ENCODE results near the gene PDRG1.

Gene PDRG1

DNA sequence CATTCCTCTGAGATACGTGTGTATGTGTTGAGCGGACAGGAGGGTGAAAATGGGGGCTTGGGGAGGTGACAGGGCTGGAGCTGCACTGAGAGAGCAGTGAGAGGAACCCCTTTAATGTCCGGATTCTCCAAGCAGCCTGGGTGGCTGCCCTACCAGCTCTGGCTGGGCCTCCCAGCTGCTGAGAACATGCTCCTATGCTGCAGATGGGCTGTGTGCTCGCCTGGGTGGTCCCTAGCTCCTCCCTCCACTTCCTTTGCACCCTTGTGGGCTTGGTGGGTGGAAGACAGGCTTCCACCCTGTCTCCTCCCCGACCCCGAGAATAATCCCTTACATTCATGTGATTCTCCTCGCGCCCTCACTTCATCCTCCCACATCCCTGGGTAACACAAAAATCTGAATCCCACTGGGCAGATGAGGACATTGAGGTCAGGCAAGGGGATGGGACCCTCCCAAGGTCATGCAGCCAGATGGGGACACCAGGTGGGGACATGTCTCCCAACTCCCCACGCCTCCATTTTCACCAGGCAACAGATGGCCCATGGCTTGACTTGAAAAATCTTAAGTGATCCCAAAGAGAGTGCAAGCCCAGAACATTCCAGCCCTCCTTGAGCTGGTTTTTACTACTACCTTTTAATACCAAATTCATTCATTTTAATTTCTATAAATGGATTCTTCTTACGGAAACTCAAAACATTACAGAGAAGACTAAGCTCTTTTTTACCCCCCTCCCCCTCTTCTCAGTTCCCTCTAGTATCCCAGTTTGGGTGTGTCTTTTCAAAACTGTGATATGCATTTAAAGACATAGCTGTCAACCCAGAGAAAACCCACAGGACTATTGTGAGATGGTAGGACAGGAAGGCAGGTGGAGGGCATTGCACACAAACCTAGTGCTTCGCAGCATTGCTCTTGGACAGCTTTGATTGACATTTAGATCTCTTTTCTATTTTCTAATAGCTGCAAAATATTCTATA lies 5.0 kb upstream of the PDRG1 start:
- TF ChIP-seq, protein P1, sequence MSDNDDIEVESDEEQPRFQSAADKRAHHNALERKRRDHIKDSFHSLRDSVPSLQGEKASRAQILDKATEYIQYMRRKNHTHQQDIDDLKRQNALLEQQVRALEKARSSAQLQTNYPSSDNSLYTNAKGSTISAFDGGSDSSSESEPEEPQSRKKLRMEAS (IDR thresholded peaks at IDR 0.05): no peak
- TF ChIP-seq, protein P2, sequence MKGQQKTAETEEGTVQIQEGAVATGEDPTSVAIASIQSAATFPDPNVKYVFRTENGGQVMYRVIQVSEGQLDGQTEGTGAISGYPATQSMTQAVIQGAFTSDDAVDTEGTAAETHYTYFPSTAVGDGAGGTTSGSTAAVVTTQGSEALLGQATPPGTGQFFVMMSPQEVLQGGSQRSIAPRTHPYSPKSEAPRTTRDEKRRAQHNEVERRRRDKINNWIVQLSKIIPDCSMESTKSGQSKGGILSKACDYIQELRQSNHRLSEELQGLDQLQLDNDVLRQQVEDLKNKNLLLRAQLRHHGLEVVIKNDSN (IDR thresholded peaks at IDR 0.05): no peak
- TF ChIP-seq TAF1 (IDR thresholded peaks at IDR 0.05; ENCODE audit: low read depth) (no peak), TEAD4 (IDR thresholded peaks at IDR 0.05) (no peak), CREB1 (IDR thresholded peaks at IDR 0.05; ENCODE audit: low read depth) (no peak), ZBTB7A (IDR thresholded peaks at IDR 0.05; ENCODE audit: low read depth) (no peak), CEBPB (IDR thresholded peaks at IDR 0.05) (no peak)

DNA sequence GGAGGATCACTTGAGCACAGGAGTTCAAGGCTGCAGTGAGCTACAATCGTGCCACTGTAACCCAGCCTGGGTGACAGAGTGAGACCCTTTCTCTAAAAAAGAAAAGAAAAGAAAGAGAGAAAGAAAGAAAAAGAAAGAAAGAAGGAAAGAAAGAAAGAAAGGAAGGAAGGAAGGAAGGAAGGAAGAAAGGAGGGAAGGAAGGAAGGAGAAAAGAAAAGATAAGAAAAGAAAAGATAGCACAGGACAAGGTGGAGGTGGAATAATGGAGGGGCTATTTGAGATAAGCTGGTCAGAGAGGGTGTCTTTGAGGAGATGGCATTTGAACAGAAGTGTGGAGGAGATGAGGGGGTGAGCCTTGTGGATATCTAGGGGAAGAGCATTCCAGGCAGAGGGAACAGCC lies 2.7 kb upstream of the PDRG1 start:
- TF ChIP-seq, protein P2 (IDR thresholded peaks at IDR 0.05): no peak
- TF ChIP-seq CEBPB (IDR thresholded peaks at IDR 0.05) (no peak), NFIC (IDR thresholded peaks at IDR 0.05) (no peak), EGR1 (IDR thresholded peaks at IDR 0.05) (no peak), EP300 (IDR thresholded peaks at IDR 0.05; ENCODE audit: borderline replicate concordance) (no peak), CREB1 (IDR thresholded peaks at IDR 0.05; ENCODE audit: low read depth) (no peak), TEAD4 (IDR thresholded peaks at IDR 0.05) (no peak), TCF12 (IDR thresholded peaks at IDR 0.05; ENCODE audit: low read depth) (no peak), TAF1 (IDR thresholded peaks at IDR 0.05; ENCODE audit: low read depth) (no peak), ZBTB7A (IDR thresholded peaks at IDR 0.05; ENCODE audit: low read depth) (no peak), YY1 (IDR thresholded peaks at IDR 0.05; ENCODE audit: low read depth) (no peak)
- TF ChIP-seq, protein P3, sequence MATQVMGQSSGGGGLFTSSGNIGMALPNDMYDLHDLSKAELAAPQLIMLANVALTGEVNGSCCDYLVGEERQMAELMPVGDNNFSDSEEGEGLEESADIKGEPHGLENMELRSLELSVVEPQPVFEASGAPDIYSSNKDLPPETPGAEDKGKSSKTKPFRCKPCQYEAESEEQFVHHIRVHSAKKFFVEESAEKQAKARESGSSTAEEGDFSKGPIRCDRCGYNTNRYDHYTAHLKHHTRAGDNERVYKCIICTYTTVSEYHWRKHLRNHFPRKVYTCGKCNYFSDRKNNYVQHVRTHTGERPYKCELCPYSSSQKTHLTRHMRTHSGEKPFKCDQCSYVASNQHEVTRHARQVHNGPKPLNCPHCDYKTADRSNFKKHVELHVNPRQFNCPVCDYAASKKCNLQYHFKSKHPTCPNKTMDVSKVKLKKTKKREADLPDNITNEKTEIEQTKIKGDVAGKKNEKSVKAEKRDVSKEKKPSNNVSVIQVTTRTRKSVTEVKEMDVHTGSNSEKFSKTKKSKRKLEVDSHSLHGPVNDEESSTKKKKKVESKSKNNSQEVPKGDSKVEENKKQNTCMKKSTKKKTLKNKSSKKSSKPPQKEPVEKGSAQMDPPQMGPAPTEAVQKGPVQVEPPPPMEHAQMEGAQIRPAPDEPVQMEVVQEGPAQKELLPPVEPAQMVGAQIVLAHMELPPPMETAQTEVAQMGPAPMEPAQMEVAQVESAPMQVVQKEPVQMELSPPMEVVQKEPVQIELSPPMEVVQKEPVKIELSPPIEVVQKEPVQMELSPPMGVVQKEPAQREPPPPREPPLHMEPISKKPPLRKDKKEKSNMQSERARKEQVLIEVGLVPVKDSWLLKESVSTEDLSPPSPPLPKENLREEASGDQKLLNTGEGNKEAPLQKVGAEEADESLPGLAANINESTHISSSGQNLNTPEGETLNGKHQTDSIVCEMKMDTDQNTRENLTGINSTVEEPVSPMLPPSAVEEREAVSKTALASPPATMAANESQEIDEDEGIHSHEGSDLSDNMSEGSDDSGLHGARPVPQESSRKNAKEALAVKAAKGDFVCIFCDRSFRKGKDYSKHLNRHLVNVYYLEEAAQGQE (IDR thresholded peaks at IDR 0.05; ENCODE audit: low read depth): no peak

DNA sequence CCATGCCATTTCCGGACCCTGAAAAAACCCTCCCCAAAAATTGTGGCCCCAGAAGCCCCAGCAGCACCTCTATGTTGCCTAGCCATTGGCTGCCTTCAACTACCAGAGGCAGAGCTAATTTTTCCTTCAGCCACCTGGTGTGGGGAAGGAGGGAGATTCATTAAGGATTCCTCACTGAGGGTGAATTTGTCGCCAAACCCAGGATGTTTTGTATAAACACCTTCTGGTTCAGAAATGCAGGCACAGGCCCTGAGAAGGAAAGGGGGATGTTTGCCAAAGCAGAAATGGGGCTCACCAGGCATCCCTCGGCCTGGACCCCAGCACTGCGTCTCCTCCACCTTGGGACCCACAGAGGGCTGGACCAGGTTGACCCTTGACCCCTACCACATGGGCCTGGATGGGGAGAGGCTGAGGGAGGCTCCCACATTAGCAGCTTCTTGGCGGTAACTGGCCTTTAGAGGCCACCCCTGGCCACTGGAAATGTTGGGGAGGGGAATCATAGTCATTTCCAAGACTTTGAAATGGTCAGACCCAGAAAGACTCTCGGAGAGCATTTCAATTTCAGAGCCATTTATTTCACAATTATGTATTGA lies 1.8 kb upstream of the PDRG1 start:
- TF ChIP-seq EP300 (IDR thresholded peaks at IDR 0.05; ENCODE audit: borderline replicate concordance) (no peak), NFIC (IDR thresholded peaks at IDR 0.05) (no peak), YY1 (IDR thresholded peaks at IDR 0.05; ENCODE audit: low read depth) (no peak), TCF12 (IDR thresholded peaks at IDR 0.05; ENCODE audit: low read depth) (no peak), ZBTB7A (IDR thresholded peaks at IDR 0.05; ENCODE audit: low read depth) (no peak), EGR1 (IDR thresholded peaks at IDR 0.05) (no peak), FOXM1 (IDR thresholded peaks at IDR 0.05; ENCODE audit: borderline replicate concordance, low read depth) (no peak), RAD21 (IDR thresholded peaks at IDR 0.05; ENCODE audit: low read depth) (no peak), TEAD4 (IDR thresholded peaks at IDR 0.05) (no peak)
- TF ChIP-seq, protein P1 (IDR thresholded peaks at IDR 0.05): no peak
- TF ChIP-seq, protein P2 (IDR thresholded peaks at IDR 0.05): no peak
- TF ChIP-seq, protein P3 (IDR thresholded peaks at IDR 0.05; ENCODE audit: low read depth): no peak

DNA sequence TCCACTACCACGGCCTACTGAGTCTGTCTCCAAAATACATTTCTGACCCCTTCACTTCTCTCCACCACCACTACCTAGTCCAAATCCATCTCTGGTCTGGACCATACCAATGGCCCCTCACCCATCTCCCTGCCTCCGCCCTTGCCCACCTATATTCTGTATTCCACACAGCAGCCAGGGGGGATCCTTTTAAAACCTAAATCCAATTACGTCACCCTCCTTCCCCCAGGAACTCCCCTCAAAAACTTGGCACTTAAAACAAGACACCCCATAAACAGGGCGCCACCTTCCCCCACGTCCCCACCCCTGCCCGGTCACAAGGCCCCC lies 680 bp downstream of the PDRG1 start:
- TF ChIP-seq TAF1 (IDR thresholded peaks at IDR 0.05; ENCODE audit: low read depth) (no peak), CREB1 (IDR thresholded peaks at IDR 0.05; ENCODE audit: low read depth) (no peak), EGR1 (IDR thresholded peaks at IDR 0.05) (no peak), RAD21 (IDR thresholded peaks at IDR 0.05; ENCODE audit: low read depth) (no peak), EP300 (IDR thresholded peaks at IDR 0.05; ENCODE audit: borderline replicate concordance) (no peak), FOXM1 (IDR thresholded peaks at IDR 0.05; ENCODE audit: borderline replicate concordance, low read depth) (no peak), NFIC (IDR thresholded peaks at IDR 0.05) (no peak), TEAD4 (IDR thresholded peaks at IDR 0.05) (no peak), ZBTB7A (IDR thresholded peaks at IDR 0.05; ENCODE audit: low read depth) (no peak), YY1 (IDR thresholded peaks at IDR 0.05; ENCODE audit: low read depth) (no peak), TCF12 (IDR thresholded peaks at IDR 0.05; ENCODE audit: low read depth) (no peak), CEBPB (IDR thresholded peaks at IDR 0.05) (no peak)
- TF ChIP-seq, protein P3 (IDR thresholded peaks at IDR 0.05; ENCODE audit: low read depth): no peak
- TF ChIP-seq, protein P1 (IDR thresholded peaks at IDR 0.05): no peak
- TF ChIP-seq, protein P2 (IDR thresholded peaks at IDR 0.05): no peak
